A549 (cell line): Measurements from ENCODE around the gene XPC. TPM values are rescaled to one million over a fixed set of nuclear protein-coding genes. Genes with fewer than 3 reads are reported as not detected.

Experiments used
- ATAC-seq, 2 experiments: fragments of 200-7000 bp in 1 of 2; fragments of >200 bp in 1 of 2; cut with Nextera tagmentation in 1 of 2; cut with Tn5 transposase in 1 of 2; 3 replicates each; pipeline versions ENCODE4 v1.8.0 to v1.9.1; 2018 to 2020; ENCODE audit warnings: mild to moderate bottlenecking in 1 of 2, moderate library complexity in 1 of 2
- CTCF ChIA-PET: fragments of 300-600 bp; sonication (Branson Sonifier 250); formaldehyde crosslinking; extraction: SDS; loops from one replicate; lab custom pipeline; 2021; ENCODE audit warnings: antibody characterized with exemption, inconsistent platforms; lab: Yijun Ruan, JAX
- POLR2A ChIA-PET: fragments of 350-600 bp; formaldehyde crosslinking; extraction: SDS; loops from one replicate; lab custom pipeline; 2021; ENCODE audit warnings: antibody characterized with exemption, inconsistent platforms; lab: Yijun Ruan, JAX
- DNase-seq, 2 experiments: peaks; one replicate each; pipeline versions ENCODE4 v3.0.0 to v3.0.0-alpha.2; 2011 to 2016; ENCODE audit warnings: low read depth in 1 of 2, low spot score in 1 of 2
- FAIRE-seq: peaks from 2 replicates; lab custom pipeline; 2011; peaks lifted over from hg19 to GRCh38; lab: Jason Lieb, UNC
- H3K27ac ChIP-seq, 2 experiments: fragments of >200 bp; sonication (Bioruptor Twin); formaldehyde crosslinking; 3 replicates each; pipeline ENCODE4 v1.5.1; 2016 to 2017
- H3K4me1 ChIP-seq: fragments of >200 bp; sonication (Bioruptor Twin); formaldehyde crosslinking; 3 replicates; pipeline ENCODE4 v1.6.1; 2016
- H3K4me2 ChIP-seq: fragments of >200 bp; sonication (Bioruptor Twin); formaldehyde crosslinking; 3 replicates; pipeline ENCODE4 v1.6.1; 2016
- H3K4me3 ChIP-seq: fragments of >200 bp; sonication (Bioruptor Twin); formaldehyde crosslinking; 3 replicates; pipeline ENCODE4 v1.5.1; 2016
- H3K9me3 ChIP-seq: fragments of >200 bp; sonication (Bioruptor Twin); formaldehyde crosslinking; 3 replicates; pipeline ENCODE4 v1.6.1; 2016
- BHLHE40 ChIP-seq: IDR thresholded peaks from 2 replicates; pipeline ENCODE4 v1.6.1; 2012; ENCODE audit warnings: low read depth, low read length, inconsistent platforms
- CBX8 ChIP-seq: fragments of 200-600 bp; sonication (generic); IDR thresholded peaks from 2 replicates; pipeline ENCODE4 v1.6.1; 2016
- CHD2 ChIP-seq: fragments of 150-350 bp; IDR thresholded peaks from 2 replicates; pipeline ENCODE4 v1.6.1; 2014; ENCODE audit warnings: low read length; ENCODE audit not compliant: partially characterized antibody
- CHD4 ChIP-seq: fragments of 200-600 bp; sonication (generic); IDR thresholded peaks from 2 replicates; pipeline ENCODE4 v1.6.1; 2016; ENCODE audit warnings: antibody characterized with exemption, mild to moderate bottlenecking, borderline replicate concordance
- EHMT2 ChIP-seq: fragments of 200-600 bp; sonication (generic); IDR thresholded peaks from 2 replicates; pipeline ENCODE4 v1.6.1; 2016; ENCODE audit warnings: antibody characterized with exemption, low read depth, mild to moderate bottlenecking, moderate library complexity
- EP300 ChIP-seq, 2 experiments: fragments of >200 bp; sonication (Bioruptor Twin); formaldehyde crosslinking; IDR thresholded peaks; 2 replicates in 1 of 2; 3 replicates in 1 of 2; pipeline ENCODE4 v1.6.1; 2016 to 2017
- ESRRA ChIP-seq: fragments of 150-350 bp; IDR thresholded peaks from 2 replicates; pipeline ENCODE4 v1.6.1; 2014; ENCODE audit warnings: mild to moderate bottlenecking, low read length, borderline replicate concordance
- HOXB13 ChIP-seq: fragments of 250-450 bp; sonication (Bioruptor Pico); IDR thresholded peaks from 2 replicates; pipeline ENCODE4 v1.5.0; 2020; ENCODE audit warnings: low read depth, mild to moderate bottlenecking, moderate library complexity
- MAFK ChIP-seq: fragments of 450-650 bp; IDR thresholded peaks from 2 replicates; pipeline ENCODE4 v1.6.1; 2014; ENCODE audit not compliant: partially characterized antibody
- MAZ ChIP-seq: fragments of 150-350 bp; IDR thresholded peaks from 2 replicates; pipeline ENCODE4 v1.6.1; 2014; ENCODE audit warnings: antibody characterized with exemption, low read depth, low read length, borderline replicate concordance
- NR3C1 ChIP-seq: fragments of >200 bp; sonication (Bioruptor Twin); formaldehyde crosslinking; IDR thresholded peaks from 3 replicates; pipeline ENCODE4 v1.6.1; 2017
- POLR2A ChIP-seq: IDR thresholded peaks from 2 replicates; pipeline ENCODE4 v1.6.1; 2012; ENCODE audit warnings: mild to moderate bottlenecking, low read length
- RCOR1 ChIP-seq: fragments of 150-350 bp; IDR thresholded peaks from 2 replicates; pipeline ENCODE4 v1.6.1; 2014; ENCODE audit warnings: antibody characterized with exemption, low read length, low read depth
- RFX5 ChIP-seq: fragments of 450-650 bp; IDR thresholded peaks from 2 replicates; pipeline ENCODE4 v1.7.1; 2014; ENCODE audit warnings: antibody characterized with exemption, mild to moderate bottlenecking, moderate library complexity
- RNF2 ChIP-seq: fragments of 200-600 bp; sonication (generic); IDR thresholded peaks from 2 replicates; pipeline ENCODE4 v1.6.1; 2016; ENCODE audit warnings: low read depth, mild to moderate bottlenecking, antibody characterized with exemption, moderate library complexity, borderline replicate concordance
- ZC3H11A ChIP-seq: fragments of 450-650 bp; IDR thresholded peaks from 2 replicates; pipeline ENCODE4 v1.6.1; 2014; ENCODE audit warnings: antibody characterized with exemption, mild to moderate bottlenecking
- WGBS: methylation state at CpG from one replicate; pipeline ENCODE4 v1.1.6; 2017; ENCODE audit errors: missing lambda C conversion rate; 5-methylcytosine and 5-hydroxymethylcytosine counted together
- polyA plus RNA-seq, 4 experiments: library from polyadenylated mRNA; depleted of rRNA in 3 of 4; stranded (reverse); fragments of >200 nt; fragmentation: RNase III in 1 of 4; extraction: RNeasy Plus Mini Kit Qiagen cat#74134 plus additional on column Dnase treatment in 1 of 4; gene quantifications; 2 replicates in 3 of 4; 3 replicates in 1 of 4; pipeline ENCODE4 v1.2.3, GENCODE V29; 2011 to 2017
- TF ChIP-seq, protein P1 (sequence below): fragments of 150-350 bp; IDR thresholded peaks from 2 replicates; pipeline ENCODE4 v1.6.1; 2014; ENCODE audit warnings: low read depth, mild to moderate bottlenecking, low read length
- TF ChIP-seq, protein P2 (sequence below): fragments of 200-600 bp; sonication (generic); IDR thresholded peaks from 2 replicates; pipeline ENCODE4 v1.6.1; 2016; ENCODE audit warnings: antibody characterized with exemption, mild to moderate bottlenecking, moderate library complexity
- TF ChIP-seq, protein P3 (sequence below): IDR thresholded peaks from 2 replicates; pipeline ENCODE4 v1.6.1; 2012
- TF ChIP-seq, protein P4 (sequence below): fragments of 450-650 bp; IDR thresholded peaks from 2 replicates; pipeline ENCODE4 v1.6.1; 2014; ENCODE audit warnings: antibody characterized with exemption
- TF ChIP-seq, protein P5 (sequence below): IDR thresholded peaks from 2 replicates; pipeline ENCODE4 v1.6.1; 2012

Gene XPC
- polyA plus RNA-seq, 2 of the 4 experiments (the other 2 are of a cell fraction) = 35.4 to 36.3 TPM

DNA sequence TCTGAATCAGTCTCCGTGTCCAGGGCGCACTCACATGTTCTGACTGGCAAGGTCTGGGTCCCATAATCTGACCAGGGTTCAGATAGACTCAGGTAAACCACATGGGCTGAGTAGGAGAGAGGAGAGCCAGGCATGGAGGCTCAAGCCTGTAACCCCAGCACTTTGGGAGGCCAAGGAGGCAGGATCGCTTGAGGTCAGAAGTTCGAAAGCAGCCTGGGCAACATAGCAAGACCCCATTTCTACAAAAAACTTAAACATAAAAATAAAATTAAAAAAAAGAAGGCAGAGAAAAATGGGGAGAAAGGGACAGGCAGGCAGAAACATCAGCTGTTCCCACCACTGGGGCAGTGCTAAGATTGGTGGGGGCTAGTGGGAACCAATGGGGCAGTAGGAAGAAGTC lies 48.2 kb downstream of the XPC start:
- no peak for TF ChIP-seq RCOR1
- TF ChIP-seq, protein P1, sequence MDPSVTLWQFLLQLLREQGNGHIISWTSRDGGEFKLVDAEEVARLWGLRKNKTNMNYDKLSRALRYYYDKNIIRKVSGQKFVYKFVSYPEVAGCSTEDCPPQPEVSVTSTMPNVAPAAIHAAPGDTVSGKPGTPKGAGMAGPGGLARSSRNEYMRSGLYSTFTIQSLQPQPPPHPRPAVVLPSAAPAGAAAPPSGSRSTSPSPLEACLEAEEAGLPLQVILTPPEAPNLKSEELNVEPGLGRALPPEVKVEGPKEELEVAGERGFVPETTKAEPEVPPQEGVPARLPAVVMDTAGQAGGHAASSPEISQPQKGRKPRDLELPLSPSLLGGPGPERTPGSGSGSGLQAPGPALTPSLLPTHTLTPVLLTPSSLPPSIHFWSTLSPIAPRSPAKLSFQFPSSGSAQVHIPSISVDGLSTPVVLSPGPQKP = no peak
- TF ChIP-seq, protein P2, sequence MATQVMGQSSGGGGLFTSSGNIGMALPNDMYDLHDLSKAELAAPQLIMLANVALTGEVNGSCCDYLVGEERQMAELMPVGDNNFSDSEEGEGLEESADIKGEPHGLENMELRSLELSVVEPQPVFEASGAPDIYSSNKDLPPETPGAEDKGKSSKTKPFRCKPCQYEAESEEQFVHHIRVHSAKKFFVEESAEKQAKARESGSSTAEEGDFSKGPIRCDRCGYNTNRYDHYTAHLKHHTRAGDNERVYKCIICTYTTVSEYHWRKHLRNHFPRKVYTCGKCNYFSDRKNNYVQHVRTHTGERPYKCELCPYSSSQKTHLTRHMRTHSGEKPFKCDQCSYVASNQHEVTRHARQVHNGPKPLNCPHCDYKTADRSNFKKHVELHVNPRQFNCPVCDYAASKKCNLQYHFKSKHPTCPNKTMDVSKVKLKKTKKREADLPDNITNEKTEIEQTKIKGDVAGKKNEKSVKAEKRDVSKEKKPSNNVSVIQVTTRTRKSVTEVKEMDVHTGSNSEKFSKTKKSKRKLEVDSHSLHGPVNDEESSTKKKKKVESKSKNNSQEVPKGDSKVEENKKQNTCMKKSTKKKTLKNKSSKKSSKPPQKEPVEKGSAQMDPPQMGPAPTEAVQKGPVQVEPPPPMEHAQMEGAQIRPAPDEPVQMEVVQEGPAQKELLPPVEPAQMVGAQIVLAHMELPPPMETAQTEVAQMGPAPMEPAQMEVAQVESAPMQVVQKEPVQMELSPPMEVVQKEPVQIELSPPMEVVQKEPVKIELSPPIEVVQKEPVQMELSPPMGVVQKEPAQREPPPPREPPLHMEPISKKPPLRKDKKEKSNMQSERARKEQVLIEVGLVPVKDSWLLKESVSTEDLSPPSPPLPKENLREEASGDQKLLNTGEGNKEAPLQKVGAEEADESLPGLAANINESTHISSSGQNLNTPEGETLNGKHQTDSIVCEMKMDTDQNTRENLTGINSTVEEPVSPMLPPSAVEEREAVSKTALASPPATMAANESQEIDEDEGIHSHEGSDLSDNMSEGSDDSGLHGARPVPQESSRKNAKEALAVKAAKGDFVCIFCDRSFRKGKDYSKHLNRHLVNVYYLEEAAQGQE = no peak
- TF ChIP-seq CHD4 = no peak
- TF ChIP-seq ZC3H11A = no peak
- no peak for TF ChIP-seq ESRRA
- no peak for TF ChIP-seq MAZ
- TF ChIP-seq CHD2 = no peak
- no peak for TF ChIP-seq RFX5
- no peak for TF ChIP-seq BHLHE40
- TF ChIP-seq POLR2A = no peak
- no peak for TF ChIP-seq RNF2
- TF ChIP-seq, protein P3, sequence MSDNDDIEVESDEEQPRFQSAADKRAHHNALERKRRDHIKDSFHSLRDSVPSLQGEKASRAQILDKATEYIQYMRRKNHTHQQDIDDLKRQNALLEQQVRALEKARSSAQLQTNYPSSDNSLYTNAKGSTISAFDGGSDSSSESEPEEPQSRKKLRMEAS = no peak
- TF ChIP-seq, protein P4, sequence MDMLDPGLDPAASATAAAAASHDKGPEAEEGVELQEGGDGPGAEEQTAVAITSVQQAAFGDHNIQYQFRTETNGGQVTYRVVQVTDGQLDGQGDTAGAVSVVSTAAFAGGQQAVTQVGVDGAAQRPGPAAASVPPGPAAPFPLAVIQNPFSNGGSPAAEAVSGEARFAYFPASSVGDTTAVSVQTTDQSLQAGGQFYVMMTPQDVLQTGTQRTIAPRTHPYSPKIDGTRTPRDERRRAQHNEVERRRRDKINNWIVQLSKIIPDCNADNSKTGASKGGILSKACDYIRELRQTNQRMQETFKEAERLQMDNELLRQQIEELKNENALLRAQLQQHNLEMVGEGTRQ = no peak
- TF ChIP-seq NR3C1 = no peak
- TF ChIP-seq EP300 (IDR thresholded peaks at IDR 0.05) = no peak
- no peak for TF ChIP-seq MAFK
- TF ChIP-seq, all 56 proteins: peak for 0
- no peak for FAIRE-seq
- ATAC-seq = no peak
- POLR2A ChIA-PET = no interaction called here
- Histone ChIP-seq H3K9me3 (no peaks in the 10 kb centered on the region), H3K4me3 (no peak overlapping the region), H3K27ac (no peak overlapping the region), H3K4me1 (peaks cover 10% of the 10 kb centered on the region), H3K4me2 (no peak overlapping the region)
- DNase-seq = no peak
- CTCF ChIA-PET = interaction anchor here (0.8 kb wide), 1 partner anchor 13 kb away, joined by 3 read pairs; no protein-coding TSS in a partner anchor
- 97% methylated on average over 4 of the region's 4 CpGs for WGBS

DNA sequence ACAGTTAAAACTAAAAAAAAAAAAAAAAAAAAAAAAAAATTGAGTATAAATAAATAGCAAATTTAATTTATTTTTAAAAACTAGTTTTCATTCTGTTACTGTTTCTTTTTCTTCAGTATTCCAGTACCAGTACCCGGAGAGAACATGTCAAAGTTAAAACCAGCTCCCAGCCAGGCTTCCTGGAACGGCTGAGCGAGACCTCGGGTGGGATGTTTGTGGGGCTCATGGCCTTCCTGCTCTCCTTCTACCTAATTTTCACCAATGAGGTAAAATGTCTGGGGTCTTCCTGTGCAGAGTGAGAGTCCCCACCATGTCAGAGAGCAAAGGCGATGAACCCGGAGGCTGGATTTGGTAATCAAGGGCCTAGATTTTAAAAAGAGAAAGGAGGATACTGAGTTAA lies 49.1 kb downstream of the XPC start:
- no peak for TF ChIP-seq CBX8
- TF ChIP-seq HOXB13 = no peak
- no peak for TF ChIP-seq EHMT2
- TF ChIP-seq, protein P5, sequence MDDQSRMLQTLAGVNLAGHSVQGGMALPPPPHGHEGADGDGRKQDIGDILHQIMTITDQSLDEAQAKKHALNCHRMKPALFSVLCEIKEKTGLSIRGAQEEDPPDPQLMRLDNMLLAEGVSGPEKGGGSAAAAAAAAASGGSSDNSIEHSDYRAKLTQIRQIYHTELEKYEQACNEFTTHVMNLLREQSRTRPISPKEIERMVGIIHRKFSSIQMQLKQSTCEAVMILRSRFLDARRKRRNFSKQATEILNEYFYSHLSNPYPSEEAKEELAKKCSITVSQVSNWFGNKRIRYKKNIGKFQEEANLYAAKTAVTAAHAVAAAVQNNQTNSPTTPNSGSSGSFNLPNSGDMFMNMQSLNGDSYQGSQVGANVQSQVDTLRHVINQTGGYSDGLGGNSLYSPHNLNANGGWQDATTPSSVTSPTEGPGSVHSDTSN = no peak
- Histone ChIP-seq H3K4me1 (peaks cover 10% of the 10 kb centered on the region), H3K27ac (no peak overlapping the region), H3K4me3 (no peak overlapping the region), H3K4me2 (no peak overlapping the region), H3K9me3 (no peaks in the 10 kb centered on the region)
- ChIA-PET CTCF (interaction anchor here (0.6 kb wide), 1 partner anchor 110 kb away, joined by 3 read pairs; no protein-coding TSS in a partner anchor), POLR2A (interaction anchor here (0.6 kb wide), 1 partner anchor 15 kb away, joined by 3 read pairs; no protein-coding TSS in a partner anchor)
- no peak for ATAC-seq
- WGBS = 94% methylated on average over 6 of the region's 6 CpGs
- DNase-seq = no peak
- FAIRE-seq = no peak
